ENCODE results near the gene GRM1. TPM values are rescaled to one million over a fixed set of nuclear protein-coding genes. Genes with fewer than 3 reads are reported as not detected.

Gene GRM1
- total RNA-seq, 1 donor from 2014 or later = not detected

- DNase-seq (ENCODE audit: low read depth in 2 of 2) = peak in 1 of 2 donors; percentile 21
Measured at GRCh38 chr6:146364816-146365594, 336.1 kb downstream of the GRM1 start.

- DNase-seq (ENCODE audit: low read depth in 2 of 2) = no peak
Measured at GRCh38 chr6:146367061-146367460, 338.2 kb downstream of the GRM1 start.

- no peak for DNase-seq (ENCODE audit: low read depth in 2 of 2)
Measured at GRCh38 chr6:146369866-146370265, 341.0 kb downstream of the GRM1 start.

- DNase-seq (ENCODE audit: low read depth in 2 of 2) = peak in 1 of 2 donors; percentile 7
Measured at GRCh38 chr6:146381486-146381885, 352.6 kb downstream of the GRM1 start.

- DNase-seq (ENCODE audit: low read depth in 2 of 2) = no peak
Measured at GRCh38 chr6:146388736-146389364, 360.0 kb downstream of the GRM1 start.

GRCh38 chr6:146389740-146390139 lies 360.9 kb downstream of the GRM1 start:
- no peak for DNase-seq (ENCODE audit: low read depth in 2 of 2)

GRCh38 chr6:146397638-146398037 lies 368.8 kb downstream of the GRM1 start:
- no peak for DNase-seq (ENCODE audit: low read depth in 2 of 2)

GRCh38 chr6:146402476-146402875 lies 373.6 kb downstream of the GRM1 start:
- DNase-seq (ENCODE audit: low read depth in 2 of 2) = no peak

GRCh38 chr6:146408583-146408982 lies 379.7 kb downstream of the GRM1 start:
- no peak for DNase-seq (ENCODE audit: low read depth in 2 of 2)

GRCh38 chr6:146410851-146411595 lies 382.2 kb downstream of the GRM1 start:
- DNase-seq (ENCODE audit: low read depth in 2 of 2) = no peak

GRCh38 chr6:146419576-146419975 lies 390.7 kb downstream of the GRM1 start:
- DNase-seq (ENCODE audit: low read depth in 2 of 2) = no peak

- no peak for DNase-seq (ENCODE audit: low read depth in 2 of 2)
Measured at GRCh38 chr6:146420255-146420654, 391.4 kb downstream of the GRM1 start.

- DNase-seq (ENCODE audit: low read depth in 2 of 2) = no peak
Measured at GRCh38 chr6:146422789-146423375, 394.0 kb downstream of the GRM1 start.

- DNase-seq (ENCODE audit: low read depth in 2 of 2) = no peak
Measured at GRCh38 chr6:146423452-146423851, 394.6 kb downstream of the GRM1 start.

- no peak for DNase-seq (ENCODE audit: low read depth in 2 of 2)
Measured at GRCh38 chr6:146426516-146426915, 397.7 kb downstream of the GRM1 start.

GRCh38 chr6:146429831-146430230 lies 401.0 kb downstream of the GRM1 start:
- DNase-seq (ENCODE audit: low read depth in 2 of 2) = no peak

- DNase-seq (ENCODE audit: low read depth in 2 of 2) = peak; percentile 8 to 11
Measured at GRCh38 chr6:146433881-146434731, 405.2 kb downstream of the GRM1 start.

- DNase-seq (ENCODE audit: low read depth in 2 of 2) = no peak
Measured at GRCh38 chr6:146434732-146435390, 406.0 kb downstream of the GRM1 start.

GRCh38 chr6:146441907-146442306 lies 413.0 kb downstream of the GRM1 start:
- no peak for DNase-seq (ENCODE audit: low read depth in 2 of 2)

GRCh38 chr6:146444189-146444588 lies 415.3 kb downstream of the GRM1 start:
- DNase-seq (ENCODE audit: low read depth in 2 of 2) = no peak

GRCh38 chr6:146445233-146445632 lies 416.4 kb downstream of the GRM1 start:
- DNase-seq (ENCODE audit: low read depth in 2 of 2) = no peak

All from lung microvascular endothelial cell (primary cell).